OCI-LY7 (cell line): Measurements from ENCODE around the gene NAT10. TPM values are rescaled to one million over a fixed set of nuclear protein-coding genes. Genes with fewer than 3 reads are reported as not detected.

Source experiments
- BruUV-seq: library from RNA; stranded (reverse); fragments of 400-500 nt; replicated peaks from 2 replicates; lab custom pipeline; 2021; lab: Mats Ljungman, UMichigan
- CTCF ChIA-PET: fragments of 300-600 bp; sonication (Branson Sonifier 250); formaldehyde crosslinking; loops from one replicate; lab custom pipeline; 2022; ENCODE audit warnings: antibody characterized with exemption; ENCODE audit not compliant: unreplicated experiment; lab: Charles Lee
- POLR2A ChIA-PET: fragments of 300-600 bp; sonication (Branson Sonifier 250); formaldehyde crosslinking; loops from one replicate; lab custom pipeline; 2022; ENCODE audit warnings: antibody characterized with exemption; lab: Charles Lee
- DNase-seq: peaks from one replicate; pipeline ENCODE4 v3.0.0-alpha.2; 2015; ENCODE audit warnings: low spot score
- H2AFZ ChIP-seq: fragments of 200-600 bp; sonication (generic), shearing (Covaris generic); 2 replicates; pipeline ENCODE4 v1.6.1; 2014; ENCODE audit warnings: mild to moderate bottlenecking, antibody characterized with exemption, low read length, moderate library complexity
- H3K27ac ChIP-seq: fragments of 200-600 bp; sonication (generic); 2 replicates; pipeline ENCODE4 v1.5.1; 2014; ENCODE audit warnings: mixed run types, low read depth, mild to moderate bottlenecking, moderate library complexity, low read length, inconsistent platforms; ENCODE audit not compliant: poor library complexity, severe bottlenecking
- H3K36me3 ChIP-seq: fragments of 200-600 bp; sonication (generic); 2 replicates; pipeline ENCODE4 v1.6.1; 2014; ENCODE audit warnings: mild to moderate bottlenecking, antibody characterized with exemption, low read length, moderate library complexity, mixed read lengths; ENCODE audit not compliant: insufficient read depth
- H3K4me1 ChIP-seq: fragments of 200-600 bp; sonication (generic); 2 replicates; pipeline ENCODE4 v1.5.1; 2014; ENCODE audit warnings: mild to moderate bottlenecking, low read length; ENCODE audit not compliant: insufficient read depth, poor library complexity, severe bottlenecking
- H3K4me2 ChIP-seq: fragments of 200-600 bp; sonication (generic); 2 replicates; pipeline ENCODE4 v1.6.1; 2014; ENCODE audit warnings: mild to moderate bottlenecking, low read length
- H3K4me3 ChIP-seq: fragments of 200-600 bp; sonication (generic); 2 replicates; pipeline ENCODE4 v1.5.1; 2014; ENCODE audit warnings: mild to moderate bottlenecking, low read depth, low read length; ENCODE audit not compliant: poor library complexity, severe bottlenecking
- H3K79me2 ChIP-seq: fragments of 200-600 bp; sonication (generic); 2 replicates; pipeline ENCODE4 v1.6.1; 2016; ENCODE audit warnings: low read depth, mild to moderate bottlenecking, low read length, moderate library complexity, mixed read lengths; ENCODE audit not compliant: insufficient read depth
- H3K9me2 ChIP-seq: fragments of 200-600 bp; sonication (generic); 2 replicates; pipeline ENCODE4 v1.6.1; 2016; ENCODE audit warnings: mild to moderate bottlenecking, low read length, mixed read lengths; ENCODE audit not compliant: insufficient read depth
- H3K9me3 ChIP-seq: fragments of 200-600 bp; sonication (generic); 2 replicates; pipeline ENCODE4 v1.6.1; 2014; ENCODE audit warnings: mild to moderate bottlenecking, mixed run types, low read length, mixed read lengths
- H4K20me1 ChIP-seq: fragments of 200-600 bp; sonication (generic); 2 replicates; pipeline ENCODE4 v1.6.1; 2014; ENCODE audit warnings: mild to moderate bottlenecking, antibody characterized with exemption, low read length, moderate library complexity, mixed read lengths; ENCODE audit not compliant: insufficient read depth
- EZH2phosphoT487 ChIP-seq: fragments of 200-600 bp; sonication (generic); IDR thresholded peaks from 2 replicates; pipeline ENCODE4 v1.6.1; 2018; ENCODE audit warnings: low read depth, borderline replicate concordance, mild to moderate bottlenecking, mixed run types, antibody characterized with exemption, low read length, moderate library complexity, mixed read lengths
- intact Hi-C: fragments of 100-400 bp; cut with micrococcal nuclease; formaldehyde crosslinking; loops from one replicate; pipeline ENCODE4 v1.10.0; 2022; ENCODE audit not compliant: unreplicated experiment
- total RNA-seq, 2 experiments: library from RNA; depleted of rRNA in 1 of 2; stranded (reverse); fragments of >200 nt in 1 of 2; shearing (Covaris generic) in 1 of 2; gene quantifications; 2 replicates each; pipeline ENCODE4 v1.2.3, GENCODE V29; 2014 to 2022
- TF ChIP-seq, protein P1 (sequence below): fragments of 200-600 bp; sonication (generic); conservative IDR thresholded peaks from 2 replicates; pipeline ENCODE4 v1.5.1; 2014; ENCODE audit warnings: mild to moderate bottlenecking, antibody characterized with exemption, low read length, moderate library complexity, mixed read lengths

The NAT10 gene
- total RNA-seq, 2 experiments from 2014 or later, result 64.9 to 120 TPM

DNA sequence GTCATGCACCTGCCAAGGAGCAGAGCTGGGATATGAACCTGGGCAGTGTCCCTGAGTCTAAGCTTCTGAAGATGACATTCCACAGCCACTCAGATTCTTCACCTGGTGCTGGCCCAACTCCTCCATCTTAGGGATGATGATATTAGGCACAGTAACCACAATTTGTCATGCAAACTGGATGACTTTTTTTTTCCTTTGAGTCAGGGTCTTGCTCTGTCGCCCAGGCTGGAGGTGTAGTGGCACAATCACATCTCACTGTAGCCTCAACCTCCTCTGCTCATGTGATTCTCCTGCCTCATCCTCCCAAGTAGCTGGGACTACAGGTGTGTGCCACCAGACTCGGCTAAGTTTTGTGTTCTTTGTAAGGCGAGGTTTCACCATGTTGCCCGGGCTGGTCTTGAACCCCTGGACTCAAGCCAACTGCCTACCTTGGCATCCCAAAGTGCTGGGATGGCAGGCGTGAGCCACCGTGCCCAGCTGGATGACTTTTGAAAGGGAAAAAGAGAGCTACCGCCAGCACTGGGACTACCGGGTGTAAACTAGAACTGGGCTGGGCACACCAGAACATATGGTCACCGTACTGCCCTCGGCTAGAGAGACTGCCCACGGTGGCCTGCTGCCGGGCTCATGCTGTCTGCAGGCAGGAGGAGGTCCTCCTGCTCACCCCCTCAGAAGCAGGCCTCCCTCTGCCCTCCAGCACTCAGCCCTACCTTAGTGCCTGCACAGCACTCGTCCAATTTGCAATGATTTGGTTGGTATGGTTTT lies 77.7 kb downstream of the NAT10 start:
- POLR2A ChIA-PET, result no interaction called here
- intact Hi-C loops, result no loop called here

DNA sequence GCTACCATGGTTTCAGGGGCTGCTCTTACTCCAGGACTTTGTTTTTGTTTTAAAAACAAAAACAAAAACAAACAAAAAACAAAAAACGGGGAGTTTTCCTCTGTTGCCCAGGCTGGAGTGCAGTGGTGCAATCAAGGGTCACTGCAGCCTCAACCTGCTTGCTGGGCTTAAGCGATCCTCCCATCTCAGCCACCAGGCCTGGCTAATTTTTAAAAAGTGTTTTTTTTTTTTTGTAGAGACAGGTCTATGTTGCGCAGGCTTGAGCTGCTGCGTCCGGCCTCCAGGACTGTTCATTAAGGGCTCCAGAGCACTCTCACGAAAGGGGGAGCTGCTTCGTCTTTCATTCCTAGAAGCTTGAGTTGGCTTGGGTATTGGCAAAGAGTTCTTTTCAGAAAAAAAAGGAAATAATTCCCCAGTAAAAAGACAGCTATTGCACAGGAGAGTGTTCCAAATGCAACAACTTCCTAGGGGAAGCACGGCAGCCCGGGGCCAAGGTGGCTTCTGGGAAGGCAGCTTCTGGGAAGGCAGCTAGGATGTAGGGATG lies 78.5 kb downstream of the NAT10 start:
- Histone ChIP-seq H3K4me2 (no peak overlapping the region), H3K9me2 (no peaks in the 10 kb centered on the region), H3K4me3 (no peak overlapping the region), H3K27ac (no peak overlapping the region), H3K79me2 (no peaks in the 10 kb centered on the region), H4K20me1 (no peaks in the 10 kb centered on the region), H3K4me1 (no peaks in the 10 kb centered on the region), H3K9me3 (no peaks in the 10 kb centered on the region), H3K36me3 (no peaks in the 10 kb centered on the region), H2AFZ (no peak overlapping the region)
- no peak for DNase-seq
- no TSS peak for BruUV-seq
- ChIA-PET POLR2A (no interaction called here), CTCF (no interaction called here)
- intact Hi-C loops, result no loop called here
- TF ChIP-seq EZH2phosphoT487, result no peak
- TF ChIP-seq, protein P1, sequence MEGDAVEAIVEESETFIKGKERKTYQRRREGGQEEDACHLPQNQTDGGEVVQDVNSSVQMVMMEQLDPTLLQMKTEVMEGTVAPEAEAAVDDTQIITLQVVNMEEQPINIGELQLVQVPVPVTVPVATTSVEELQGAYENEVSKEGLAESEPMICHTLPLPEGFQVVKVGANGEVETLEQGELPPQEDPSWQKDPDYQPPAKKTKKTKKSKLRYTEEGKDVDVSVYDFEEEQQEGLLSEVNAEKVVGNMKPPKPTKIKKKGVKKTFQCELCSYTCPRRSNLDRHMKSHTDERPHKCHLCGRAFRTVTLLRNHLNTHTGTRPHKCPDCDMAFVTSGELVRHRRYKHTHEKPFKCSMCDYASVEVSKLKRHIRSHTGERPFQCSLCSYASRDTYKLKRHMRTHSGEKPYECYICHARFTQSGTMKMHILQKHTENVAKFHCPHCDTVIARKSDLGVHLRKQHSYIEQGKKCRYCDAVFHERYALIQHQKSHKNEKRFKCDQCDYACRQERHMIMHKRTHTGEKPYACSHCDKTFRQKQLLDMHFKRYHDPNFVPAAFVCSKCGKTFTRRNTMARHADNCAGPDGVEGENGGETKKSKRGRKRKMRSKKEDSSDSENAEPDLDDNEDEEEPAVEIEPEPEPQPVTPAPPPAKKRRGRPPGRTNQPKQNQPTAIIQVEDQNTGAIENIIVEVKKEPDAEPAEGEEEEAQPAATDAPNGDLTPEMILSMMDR, result no peak

More for the DNA sequence above, 77.7 kb downstream of the NAT10 start:
- Histone ChIP-seq H2AFZ (no peak overlapping the region), H3K9me3 (no peaks in the 10 kb centered on the region), H3K9me2 (no peaks in the 10 kb centered on the region), H3K27ac (no peak overlapping the region), H3K4me2 (no peak overlapping the region), H3K36me3 (no peaks in the 10 kb centered on the region), H3K4me1 (no peaks in the 10 kb centered on the region), H3K4me3 (no peak overlapping the region), H4K20me1 (no peaks in the 10 kb centered on the region), H3K79me2 (no peaks in the 10 kb centered on the region)
- TF ChIP-seq, protein P1, result no peak
- TF ChIP-seq EZH2phosphoT487, result no peak
- CTCF ChIA-PET, result interaction anchor here (0.6 kb wide), 1 partner anchor 175 kb away, joined by 4 read pairs; no protein-coding TSS in a partner anchor
- no TSS peak for BruUV-seq
- DNase-seq, result no peak

DNA sequence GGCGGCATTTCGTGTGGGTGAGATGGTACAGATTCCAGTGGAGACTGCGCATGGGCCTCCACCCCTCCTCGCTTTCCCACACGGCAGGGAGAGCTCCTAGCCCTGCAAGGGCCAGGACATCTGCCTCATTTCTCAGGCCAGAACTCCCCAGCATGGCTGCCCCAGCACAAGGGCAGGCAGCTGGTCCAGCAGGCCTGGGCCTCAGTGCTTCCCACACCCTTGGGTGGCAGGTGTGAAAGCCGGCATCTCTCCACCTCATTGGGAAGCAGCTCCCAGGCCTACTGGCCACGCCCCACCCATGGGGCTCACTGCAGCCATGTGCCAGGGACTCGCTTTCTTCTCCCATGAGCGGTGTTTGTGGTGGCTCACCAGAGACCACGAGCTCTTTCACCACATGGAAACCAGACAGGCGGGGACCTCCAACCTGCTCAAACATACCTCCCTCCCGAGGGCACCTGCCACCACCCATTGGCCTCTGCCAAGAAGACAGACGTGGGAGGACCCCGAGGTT lies 79.1 kb downstream of the NAT10 start:
- no peak overlapping the region for H2AFZ ChIP-seq
- H3K9me2 ChIP-seq, result no peaks in the 10 kb centered on the region
- CTCF ChIA-PET, result no interaction called here
- no peak overlapping the region for H3K4me2 ChIP-seq
- TF ChIP-seq, protein P1, result no peak
- no peak for TF ChIP-seq EZH2phosphoT487
- intact Hi-C loops, result no loop called here
- no TSS peak for BruUV-seq
- no peaks in the 10 kb centered on the region for H3K79me2 ChIP-seq
- POLR2A ChIA-PET, result no interaction called here
- no peak for DNase-seq
- no peaks in the 10 kb centered on the region for H4K20me1 ChIP-seq
- H3K36me3 ChIP-seq, result no peaks in the 10 kb centered on the region
- H3K27ac ChIP-seq, result no peak overlapping the region
- no peak overlapping the region for H3K4me3 ChIP-seq
- H3K9me3 ChIP-seq, result no peaks in the 10 kb centered on the region
- H3K4me1 ChIP-seq, result no peaks in the 10 kb centered on the region
